HG02642 (cell line): Measurements from ENCODE around the gene GPC1.

Experiments used
- ATAC-seq: cut with Tn5 transposase; IDR thresholded peaks from one replicate; pipeline ENCODE4 v1.9.1; 2021; ENCODE audit warnings: mild to moderate bottlenecking; ENCODE audit not compliant: unreplicated experiment, poor library complexity

The GPC1 gene

GRCh38 chr2:240453461-240454105 lies 18.1 kb downstream of the GPC1 start:
- ATAC-seq: no peak

- ATAC-seq: no peak
Observed at GRCh38 chr2:240454106-240454901, 18.8 kb downstream of the GPC1 start.

- no peak for ATAC-seq
Observed at GRCh38 chr2:240455272-240455646, 19.8 kb downstream of the GPC1 start.

DNA sequence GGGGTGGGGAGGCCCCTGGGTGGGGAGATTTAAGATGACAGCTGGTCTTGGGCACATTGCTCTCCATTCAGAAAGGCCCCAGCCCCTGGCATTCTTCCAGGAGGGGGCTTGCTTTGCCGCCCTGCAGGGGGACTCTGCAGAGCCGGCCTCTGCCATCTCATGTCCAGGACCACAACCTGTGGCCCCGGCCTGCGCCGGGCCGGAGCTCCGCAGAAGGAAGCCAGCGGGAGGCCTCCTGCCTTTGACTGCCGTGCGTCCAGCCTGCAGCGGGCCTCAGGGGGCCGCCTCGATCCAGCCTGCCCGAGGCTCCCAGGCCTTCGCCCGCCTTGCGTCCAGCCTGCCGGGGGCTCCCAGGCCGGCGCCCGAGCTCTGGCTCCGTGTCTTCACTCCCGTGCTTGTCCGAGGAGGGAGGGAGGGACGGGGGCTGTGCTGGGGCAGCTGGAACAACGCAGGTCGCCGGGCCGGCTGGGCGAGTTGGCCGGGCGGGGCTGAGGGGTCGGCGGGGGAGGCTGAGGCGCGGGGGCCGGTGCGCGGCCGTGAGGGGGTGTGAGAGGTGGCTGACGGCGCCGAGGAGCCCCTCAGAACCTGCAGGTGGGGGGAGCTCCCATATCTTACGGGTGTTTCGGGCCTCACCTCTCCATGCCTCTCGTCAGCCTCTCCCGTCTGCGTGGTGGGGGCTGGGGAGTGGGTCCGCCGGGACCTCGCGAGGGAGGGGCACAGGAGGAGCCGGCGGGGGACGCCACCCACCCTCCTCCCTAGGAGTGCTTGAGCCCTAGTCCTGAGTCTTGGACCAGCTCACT lies 20.4 kb downstream of the GPC1 start:
- ATAC-seq: no peak

DNA sequence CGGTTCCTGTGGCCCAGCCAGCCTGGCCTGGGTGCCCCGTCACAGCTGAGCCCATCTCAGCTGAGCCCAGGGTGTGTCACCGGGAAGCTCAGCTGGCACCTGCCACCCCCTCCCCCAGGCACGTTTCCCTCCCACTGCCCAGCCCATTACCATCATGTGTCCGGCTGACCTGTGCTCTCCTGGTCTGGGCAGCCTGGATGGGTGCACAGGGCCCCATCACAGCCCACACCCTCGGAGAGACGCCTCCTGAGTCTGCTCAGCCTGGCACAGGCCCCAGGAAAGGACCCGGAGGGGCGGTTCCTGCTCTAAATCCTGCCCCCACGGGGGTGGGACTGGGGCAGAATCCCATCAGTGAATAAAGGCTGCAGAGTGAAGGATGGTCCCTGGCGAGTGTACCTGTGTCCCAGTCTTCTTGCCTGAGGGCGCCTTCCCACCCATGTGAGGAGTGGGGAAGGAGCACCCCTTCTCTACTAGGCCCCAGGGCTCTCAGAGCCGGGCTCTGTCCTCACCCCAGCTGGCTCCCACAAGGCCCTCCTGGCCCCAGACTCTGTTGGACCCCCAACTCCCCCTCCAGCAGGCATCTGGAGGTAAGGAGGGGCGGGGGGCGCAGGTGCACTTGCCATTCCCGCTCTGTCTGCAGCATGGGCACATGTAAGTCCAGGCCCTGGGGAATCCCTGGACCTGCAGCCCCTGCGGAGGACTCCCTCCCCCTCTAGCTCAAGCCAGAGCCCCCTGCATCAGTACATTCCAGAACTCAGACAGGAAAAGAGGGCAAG lies 21.2 kb downstream of the GPC1 start:
- no peak for ATAC-seq

DNA sequence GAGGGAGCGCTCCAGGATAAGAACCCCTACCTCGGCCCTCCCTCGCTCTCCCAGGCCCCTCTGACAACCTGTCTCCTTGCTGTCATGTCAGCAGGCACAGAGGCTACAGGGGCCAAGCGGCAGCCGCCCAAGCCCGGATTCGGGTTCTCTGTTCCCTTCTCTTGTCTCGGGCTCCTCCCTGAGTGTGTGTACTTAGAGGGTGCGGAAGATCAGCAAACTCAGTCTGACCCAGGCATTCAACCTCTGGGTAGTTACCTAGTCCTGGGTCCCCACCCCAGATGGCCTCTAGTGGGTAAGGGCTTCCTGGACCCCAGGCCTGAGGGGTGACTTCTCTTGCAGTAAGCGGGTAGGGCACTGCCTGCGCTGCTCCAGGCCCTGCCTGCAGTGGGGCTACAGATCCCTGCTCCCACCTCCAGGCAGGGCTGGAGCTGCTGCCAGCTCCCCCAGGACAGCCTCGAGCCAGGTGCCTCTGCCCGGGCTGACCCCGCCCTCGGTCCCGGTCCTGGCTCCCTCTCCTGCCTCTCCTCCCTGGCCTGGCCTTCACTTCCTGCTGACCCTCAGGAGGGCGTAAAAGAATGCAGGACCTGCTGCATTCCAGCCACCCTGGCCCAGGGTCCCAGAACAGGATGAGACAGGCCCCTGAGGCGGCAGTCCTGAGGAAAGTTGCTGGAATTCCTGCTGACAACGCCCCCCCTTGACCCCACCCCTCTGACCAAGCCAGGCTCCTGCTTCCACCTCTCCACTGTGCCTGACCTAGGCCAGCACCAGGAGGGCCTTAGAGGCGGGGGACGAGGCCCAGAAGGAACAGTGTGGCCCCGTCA lies 22.0 kb downstream of the GPC1 start:
- no peak for ATAC-seq

DNA sequence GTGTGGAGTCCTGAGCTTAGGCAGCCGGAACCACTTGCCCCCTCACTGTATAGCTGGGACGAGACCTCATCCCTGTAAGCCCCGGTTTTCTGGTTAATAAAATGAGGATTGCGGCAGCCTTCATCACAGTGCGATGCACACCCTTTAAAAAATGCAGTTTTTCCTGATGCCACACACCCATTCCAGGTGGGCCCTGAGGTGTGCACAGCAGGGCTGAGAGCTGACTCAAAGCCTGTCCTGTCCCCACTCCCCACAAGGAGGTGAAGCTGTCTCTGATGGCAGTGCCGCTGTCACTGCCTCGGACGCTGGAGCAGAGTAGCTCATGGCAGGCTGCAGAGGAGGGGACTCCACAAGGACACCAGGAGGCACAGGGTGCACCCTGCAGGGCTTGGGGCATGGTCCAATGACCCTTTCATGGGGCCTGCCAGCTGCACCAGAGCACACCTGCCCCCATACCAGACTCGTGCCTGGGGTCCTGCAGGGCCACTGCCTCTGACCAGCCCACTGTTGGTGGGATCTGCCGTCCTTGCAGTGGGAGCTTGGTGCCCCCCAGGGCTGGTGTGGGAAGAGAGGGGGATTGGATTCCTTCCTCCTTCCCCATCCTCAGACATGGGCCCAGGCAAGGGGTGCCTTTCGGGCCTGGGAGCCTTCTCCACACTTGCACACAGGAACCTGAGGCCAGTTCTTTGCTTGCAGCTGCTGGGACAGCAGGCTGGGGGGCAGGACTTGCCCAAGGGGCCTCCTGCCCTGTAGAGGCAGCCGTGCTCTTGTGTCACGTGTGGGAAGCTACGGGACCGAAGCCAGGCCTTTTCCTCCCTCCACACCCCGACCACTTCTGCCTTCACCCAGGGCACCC lies 22.8 kb downstream of the GPC1 start:
- no peak for ATAC-seq

DNA sequence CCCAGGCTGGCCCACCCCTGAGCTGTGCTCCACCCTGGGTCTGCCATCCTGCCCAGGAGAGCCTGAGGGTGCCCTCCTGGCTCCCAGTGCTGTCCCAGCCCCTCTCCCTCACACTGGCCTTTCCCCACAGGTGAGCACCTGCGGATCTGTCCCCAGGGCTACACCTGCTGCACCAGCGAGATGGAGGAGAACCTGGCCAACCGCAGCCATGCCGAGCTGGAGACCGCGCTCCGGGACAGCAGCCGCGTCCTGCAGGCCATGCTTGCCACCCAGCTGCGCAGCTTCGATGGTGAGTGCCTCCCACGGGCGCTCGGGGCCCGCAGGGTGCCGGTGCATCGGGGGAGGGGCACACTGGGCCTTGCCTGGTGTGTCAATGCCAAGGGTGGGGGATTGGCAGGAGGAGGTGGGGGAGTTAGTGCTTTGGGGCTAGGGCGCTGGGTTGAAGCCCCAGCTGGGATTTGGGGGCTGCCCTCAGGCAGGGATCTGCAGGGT lies 23.5 kb downstream of the GPC1 start:
- ATAC-seq: no peak

DNA sequence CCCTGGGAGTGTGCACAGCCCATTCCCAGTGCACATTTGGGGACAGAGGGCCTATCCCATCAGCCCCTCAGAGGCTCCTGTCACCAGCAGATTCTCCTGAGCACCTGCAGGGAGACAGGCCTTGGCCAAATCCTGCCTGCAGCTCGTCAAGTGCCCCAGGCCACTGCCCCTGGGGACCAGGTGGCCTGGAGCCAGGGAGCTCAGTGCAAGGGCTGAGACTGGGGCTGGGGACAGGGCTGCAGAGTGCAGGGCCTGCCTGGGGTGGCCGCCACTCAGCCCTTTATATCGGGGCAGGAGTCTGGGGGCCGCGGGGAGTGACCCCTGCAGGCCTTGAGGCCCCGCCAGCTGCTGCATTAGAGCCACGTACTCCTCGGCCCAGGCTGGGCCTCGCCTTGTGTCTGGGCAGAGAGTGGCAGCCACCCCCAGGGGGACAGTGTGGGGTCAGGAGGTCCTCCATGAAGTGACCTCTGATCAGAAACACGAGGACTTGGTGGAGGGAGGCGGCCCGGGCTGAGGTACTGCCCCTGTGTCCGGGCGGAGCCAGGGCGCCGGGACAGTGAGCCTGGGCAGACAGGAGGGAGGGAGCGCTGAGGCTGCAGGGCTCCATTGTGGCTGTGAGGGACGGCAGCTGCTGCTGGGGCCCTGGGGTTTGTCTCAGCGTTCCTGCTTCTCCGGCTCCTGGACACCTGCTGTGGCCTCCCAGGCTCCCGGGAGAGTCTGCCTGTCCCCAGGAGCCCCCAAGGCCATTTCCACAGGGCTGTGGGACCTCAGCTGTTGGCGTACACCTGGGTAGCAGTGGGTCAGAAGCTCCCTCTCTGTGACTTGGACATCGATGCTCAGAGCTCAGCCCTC lies 24.2 kb downstream of the GPC1 start:
- no peak for ATAC-seq

- no peak for ATAC-seq
Observed at GRCh38 chr2:240460253-240460711, 24.8 kb downstream of the GPC1 start.

DNA sequence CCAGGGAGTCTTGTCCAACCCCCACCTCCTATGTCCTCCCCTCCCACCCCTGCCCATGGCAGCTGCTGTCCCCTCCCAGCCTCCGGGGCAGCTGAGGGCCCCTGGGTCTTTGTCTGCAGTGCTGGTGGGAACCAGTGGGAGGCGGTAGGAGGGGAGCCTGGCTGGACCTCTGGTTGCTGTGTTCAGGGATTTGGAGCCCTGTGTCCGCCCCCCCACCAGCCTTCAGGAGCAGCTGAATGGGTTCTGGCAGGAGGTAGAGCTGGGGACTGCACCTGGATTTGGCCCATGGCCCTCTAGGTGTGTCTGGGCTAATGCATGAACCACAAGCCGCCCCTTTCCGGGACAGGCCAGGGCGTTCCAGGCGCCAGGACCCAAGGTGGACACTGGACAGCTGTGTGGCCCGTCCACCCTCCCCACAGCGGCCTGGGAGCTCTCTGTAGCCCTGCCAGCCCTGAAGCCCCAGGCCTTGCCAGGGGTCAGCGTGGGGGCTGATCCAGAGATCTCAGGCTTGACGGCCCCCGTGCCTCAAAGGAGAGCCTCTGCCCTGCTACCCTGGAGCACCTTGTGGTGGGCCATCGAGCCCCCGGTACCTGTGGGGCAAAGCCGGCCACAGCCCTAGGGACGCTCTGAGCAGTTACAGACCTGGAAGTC lies 25.4 kb downstream of the GPC1 start:
- no peak for ATAC-seq

GRCh38 chr2:240461471-240462072 lies 26.1 kb downstream of the GPC1 start:
- ATAC-seq: no peak

DNA sequence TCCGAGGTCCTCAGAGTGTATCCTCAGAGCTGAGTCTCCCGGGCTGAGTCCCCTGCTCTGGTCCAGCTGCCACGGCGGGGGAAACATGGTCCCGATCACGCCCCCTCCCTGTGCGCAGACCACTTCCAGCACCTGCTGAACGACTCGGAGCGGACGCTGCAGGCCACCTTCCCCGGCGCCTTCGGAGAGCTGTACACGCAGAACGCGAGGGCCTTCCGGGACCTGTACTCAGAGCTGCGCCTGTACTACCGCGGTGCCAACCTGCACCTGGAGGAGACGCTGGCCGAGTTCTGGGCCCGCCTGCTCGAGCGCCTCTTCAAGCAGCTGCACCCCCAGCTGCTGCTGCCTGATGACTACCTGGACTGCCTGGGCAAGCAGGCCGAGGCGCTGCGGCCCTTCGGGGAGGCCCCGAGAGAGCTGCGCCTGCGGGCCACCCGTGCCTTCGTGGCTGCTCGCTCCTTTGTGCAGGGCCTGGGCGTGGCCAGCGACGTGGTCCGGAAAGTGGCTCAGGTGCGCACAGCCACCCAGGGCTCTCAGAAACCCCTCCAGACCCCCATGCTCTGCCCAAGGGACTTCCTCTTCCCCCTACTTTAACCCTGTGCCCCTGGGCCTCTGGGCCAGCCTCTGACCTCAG lies 26.7 kb downstream of the GPC1 start:
- no peak for ATAC-seq

DNA sequence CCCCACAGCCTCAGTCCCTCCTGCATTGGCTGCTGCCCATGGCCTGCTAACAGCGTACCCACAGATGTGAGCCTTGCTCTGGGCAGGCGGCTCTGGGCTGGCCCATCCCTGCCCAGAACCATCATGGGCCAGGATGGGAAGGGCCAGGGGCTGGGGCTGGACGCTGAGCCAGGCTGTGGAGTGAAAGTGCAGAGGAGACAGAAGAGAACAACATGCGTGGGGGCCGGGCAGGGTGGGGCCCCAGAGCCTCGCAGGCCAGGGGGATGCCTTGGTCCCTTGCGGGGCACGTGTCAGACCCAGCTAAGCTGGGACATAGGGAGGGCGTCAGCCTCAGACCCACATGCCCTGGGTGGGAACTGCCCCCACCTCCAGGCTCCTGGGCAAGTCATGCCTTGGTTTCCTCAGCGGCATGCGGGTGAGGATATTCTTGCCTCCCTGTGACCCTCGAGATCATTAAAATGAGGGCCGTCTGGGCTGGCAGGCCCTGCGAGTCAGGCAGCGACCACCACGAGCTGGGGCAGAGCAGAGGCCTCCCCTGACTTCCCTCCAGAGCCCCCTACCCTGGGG lies 27.3 kb downstream of the GPC1 start:
- no peak for ATAC-seq

GRCh38 chr2:240463274-240463865 lies 27.9 kb downstream of the GPC1 start:
- no peak for ATAC-seq
